Body of pancreas (tissue), 4 donors: ENCODE results near the gene ACSM5. TPM values are rescaled to one million over a fixed set of nuclear protein-coding genes. Genes with fewer than 3 reads are reported as not detected.

Source experiments
- ATAC-seq: fragments of 150-250 bp; one replicate; pipeline ENCODE4 v1.9.1; 2016
- DNase-seq, 4 donors: peaks; one replicate each; pipeline ENCODE4 v3.0.0-alpha.2; 2019
- H3K27ac ChIP-seq, 4 donors: fragments of 200-600 bp; sonication (generic); 1 replicate in 3 of 4; 2 replicates in 1 of 4; pipeline versions ENCODE4 v1.5.1 to v1.6.1; 2016 to 2019; ENCODE audit warnings: mild to moderate bottlenecking in 1 of 4, mixed read lengths in 1 of 4, moderate library complexity in 1 of 4
- H3K27me3 ChIP-seq, 2 donors: fragments of 200-600 bp; sonication (generic); one replicate each; pipeline ENCODE4 v1.6.0; 2016; ENCODE audit warnings: mild to moderate bottlenecking in 1 of 2
- H3K36me3 ChIP-seq, 2 donors: fragments of 200-600 bp; sonication (generic); replicated peaks in 1 of 2; 2 replicates each; pipeline ENCODE4 v1.5.1; 2016; ENCODE audit warnings: low read depth in 2 of 2; ENCODE audit not compliant: insufficient read depth in 1 of 2
- H3K4me1 ChIP-seq: fragments of 200-600 bp; sonication (generic); one replicate; pipeline ENCODE4 v1.6.0; 2016
- H3K4me3 ChIP-seq, 2 donors: fragments of 200-600 bp; sonication (generic); 1 replicate in 1 of 2; 2 replicates in 1 of 2; pipeline ENCODE4 v1.5.1; 2016 to 2019
- H3K9me3 ChIP-seq, 3 donors: fragments of 200-600 bp; sonication (generic); 1 replicate in 2 of 3; 2 replicates in 1 of 3; pipeline ENCODE4 v1.5.1; 2016
- CTCF ChIP-seq, 7 experiments: fragments of 450-650 bp in 4 of 7; fragments of 200-600 bp in 3 of 7; sonication (generic) in 3 of 7; IDR thresholded peaks; one replicate each; pipeline ENCODE4 v1.5.1; 2016 to 2019; ENCODE audit warnings: antibody characterized with exemption in 7 of 7
- POLR2A ChIP-seq, 3 donors: fragments of 450-650 bp; IDR thresholded peaks; one replicate each; pipeline ENCODE4 v1.6.1; 2016; ENCODE audit warnings: antibody characterized with exemption in 3 of 3, mild to moderate bottlenecking in 2 of 3
- WGBS, 2 donors: methylation state at CpG; one replicate each; pipeline ENCODE4 v1.1.5; 2017; 5-methylcytosine and 5-hydroxymethylcytosine counted together
- intact Hi-C: fragments of 100-400 bp; cut with DNase I; formaldehyde crosslinking; loops from one replicate; pipeline ENCODE4 v1.15.1; 2023
- total RNA-seq, 2 donors: library from RNA; depleted of rRNA; stranded (reverse); fragments of >200 nt; gene quantifications; one replicate each; pipeline ENCODE4 v1.1.0, GENCODE V29; 2016

The ACSM5 gene
- total RNA-seq, 2 donors from 2014 or later: 2.3 to 11.5 TPM

DNA sequence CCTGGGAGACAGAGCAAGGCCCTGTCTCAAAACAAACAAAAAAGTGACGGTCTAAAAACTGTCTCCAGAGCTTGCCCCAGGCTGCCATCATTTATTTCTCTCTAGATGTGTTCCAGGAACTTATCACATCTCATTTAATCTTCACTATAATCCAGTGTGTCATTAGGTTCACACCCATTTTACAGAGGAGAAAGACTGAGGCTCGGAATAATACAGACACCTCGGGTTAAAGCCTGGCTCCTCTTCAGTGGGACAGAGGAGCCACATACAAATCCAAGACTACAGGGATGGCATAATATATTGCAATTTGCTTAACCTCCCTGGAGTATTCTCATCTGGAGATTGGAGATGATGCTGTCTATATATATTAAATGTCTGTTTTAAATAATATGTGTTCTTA, 10.7 kb upstream of the ACSM5 start:
- DNase-seq (no peak), ATAC-seq (no peak)
- H3K4me1 ChIP-seq: peaks cover 22% of the 10 kb centered on the region
- H3K9me3 ChIP-seq: no peaks in the 10 kb centered on the region
- 85 to 89% methylated on average over 3 of the region's 3 CpGs for WGBS, 2 donors
- no peak overlapping the region for H3K4me3 ChIP-seq
- H3K27me3 ChIP-seq: no peaks in the 10 kb centered on the region
- no peaks in the 10 kb centered on the region for H3K36me3 ChIP-seq
- H3K27ac ChIP-seq: no peak overlapping the region
- TF ChIP-seq CTCF (IDR thresholded peaks at IDR 0.05) (no peak), POLR2A (IDR thresholded peaks at IDR 0.05) (no peak)
- intact Hi-C loops: no loop called here

- WGBS, 2 donors: 58 to 64% methylated on average over 6 to 7 of the region's 7 CpGs
- Histone ChIP-seq H3K4me3 (no peak overlapping the region), H3K36me3 (no peaks in the 10 kb centered on the region), H3K27ac (no peak overlapping the region), H3K27me3 (no peaks in the 10 kb centered on the region), H3K9me3 (no peaks in the 10 kb centered on the region), H3K4me1 (peaks cover 16% of the 10 kb centered on the region)
- intact Hi-C loops: no loop called here
- ATAC-seq: no peak
- DNase-seq: no peak
- TF ChIP-seq CTCF (IDR thresholded peaks at IDR 0.05) (no peak), POLR2A (IDR thresholded peaks at IDR 0.05) (no peak)
These were observed 10.1 kb upstream of the ACSM5 start for GRCh38 chr16:20399185-20399584.

- H3K4me1 ChIP-seq: peaks cover 14% of the 10 kb centered on the region
- no peaks in the 10 kb centered on the region for H3K36me3 ChIP-seq
- no peaks in the 10 kb centered on the region for H3K27me3 ChIP-seq
- 12 to 16% methylated on average over 2 of the region's 2 CpGs for WGBS, 2 donors
- no peak for TF ChIP-seq CTCF (IDR thresholded peaks at IDR 0.05)
- TF ChIP-seq POLR2A (IDR thresholded peaks at IDR 0.05): no peak
- H3K4me3 ChIP-seq: no peak overlapping the region
- ATAC-seq (peak; percentile 69), DNase-seq (peak in 1 of 4 donors; percentile 13)
- H3K27ac ChIP-seq: peak overlapping the region in 2 of 4 donors; percentile 39 to 49
- intact Hi-C loops: no loop called here
- H3K9me3 ChIP-seq: no peaks in the 10 kb centered on the region
These were observed 8.3 kb upstream of the ACSM5 start for GRCh38 chr16:20401066-20401465.

DNA sequence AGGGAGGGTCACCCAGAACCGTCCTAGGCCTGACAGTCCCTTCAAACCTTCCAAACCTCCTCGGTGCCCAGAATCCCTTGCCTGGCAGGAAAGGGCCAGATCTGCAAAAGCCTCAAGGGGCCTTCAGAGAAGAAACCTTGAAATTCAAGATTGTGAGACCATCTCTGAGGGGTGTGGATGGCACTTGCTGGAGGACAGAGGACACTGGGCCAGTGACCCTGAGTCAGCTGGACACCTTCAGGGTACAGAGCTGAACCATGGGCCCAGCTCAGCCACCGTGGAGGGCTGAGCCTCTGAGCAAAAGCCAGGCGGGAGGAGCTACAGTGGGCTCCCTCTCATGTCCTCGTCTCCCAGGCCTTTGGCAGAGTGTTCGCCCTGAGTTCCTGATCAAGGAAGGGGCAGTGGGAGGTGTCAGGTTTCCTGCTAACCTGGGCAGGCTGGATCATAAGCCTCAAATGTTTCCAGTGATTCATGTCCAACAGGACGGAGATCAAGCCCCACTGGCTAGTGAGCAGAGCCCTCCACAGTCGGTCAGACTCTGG, 7.8 kb upstream of the ACSM5 start:
- H3K36me3 ChIP-seq: no peaks in the 10 kb centered on the region
- no peak overlapping the region for H3K4me3 ChIP-seq
- DNase-seq (peak in 3 of 4 donors; percentile 28 to 53 (median 37)), ATAC-seq (peak; percentile 63)
- no peak for TF ChIP-seq CTCF (IDR thresholded peaks at IDR 0.05)
- TF ChIP-seq POLR2A (IDR thresholded peaks at IDR 0.05): no peak
- H3K27me3 ChIP-seq: no peaks in the 10 kb centered on the region
- intact Hi-C loops: no loop called here
- 79 to 81% methylated on average over 4 to 8 of the region's 8 CpGs for WGBS, 2 donors
- H3K9me3 ChIP-seq: no peaks in the 10 kb centered on the region
- H3K27ac ChIP-seq: peak overlapping the region in 2 of 4 donors; percentile 39 to 49
- H3K4me1 ChIP-seq: peaks cover 14% of the 10 kb centered on the region

DNA sequence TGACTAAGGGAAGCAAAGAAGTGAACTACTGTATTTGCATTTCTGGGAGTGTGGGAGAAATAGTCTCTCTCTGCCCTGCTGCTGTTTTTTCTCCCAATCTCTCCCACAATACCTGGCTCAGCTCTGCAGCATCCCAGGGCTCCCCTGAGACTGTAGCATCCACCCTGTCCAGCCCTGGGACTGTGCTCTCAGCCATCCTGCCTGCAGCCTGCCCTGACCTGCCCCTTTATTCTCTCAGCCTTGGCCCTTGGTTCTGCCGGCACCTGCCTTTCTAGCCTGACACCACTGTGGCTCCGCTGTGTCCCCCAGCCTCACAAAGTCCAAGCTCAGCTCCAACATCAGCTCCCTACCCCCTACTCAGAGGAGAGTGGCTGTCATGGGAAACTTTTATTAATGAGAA, 6.7 kb upstream of the ACSM5 start:
- DNase-seq (no peak), ATAC-seq (no peak)
- H3K36me3 ChIP-seq: no peaks in the 10 kb centered on the region
- no peaks in the 10 kb centered on the region for H3K27me3 ChIP-seq
- peaks cover 14% of the 10 kb centered on the region for H3K4me1 ChIP-seq
- no peak for TF ChIP-seq CTCF (IDR thresholded peaks at IDR 0.05)
- no peak for TF ChIP-seq POLR2A (IDR thresholded peaks at IDR 0.05)
- intact Hi-C loops: no loop called here
- H3K9me3 ChIP-seq: no peaks in the 10 kb centered on the region
- no peak overlapping the region for H3K4me3 ChIP-seq
- WGBS, 2 donors: 95 to 96% methylated on average over 2 of the region's 2 CpGs
- no peak overlapping the region for H3K27ac ChIP-seq
